Subcutaneous adipose tissue (tissue), 4 donors: ENCODE data around the gene CCDC181. TPM values are rescaled to one million over a fixed set of nuclear protein-coding genes. Genes with fewer than 3 reads are reported as not detected.

Source experiments
- total RNA-seq, 4 donors: library from RNA; depleted of rRNA; stranded (reverse); fragments of >200 nt; gene quantifications; one replicate each; pipeline ENCODE4 v1.1.0, GENCODE V29; 2016
- TF ChIP-seq, protein P1 (sequence below): fragments of 450-650 bp; IDR thresholded peaks from one replicate; pipeline ENCODE4 v1.5.1; 2016; ENCODE audit warnings: low read depth, mild to moderate bottlenecking, control low read depth, antibody characterized with exemption, moderate library complexity

The CCDC181 gene
- total RNA-seq, 4 donors from 2014 or later: not detected

DNA sequence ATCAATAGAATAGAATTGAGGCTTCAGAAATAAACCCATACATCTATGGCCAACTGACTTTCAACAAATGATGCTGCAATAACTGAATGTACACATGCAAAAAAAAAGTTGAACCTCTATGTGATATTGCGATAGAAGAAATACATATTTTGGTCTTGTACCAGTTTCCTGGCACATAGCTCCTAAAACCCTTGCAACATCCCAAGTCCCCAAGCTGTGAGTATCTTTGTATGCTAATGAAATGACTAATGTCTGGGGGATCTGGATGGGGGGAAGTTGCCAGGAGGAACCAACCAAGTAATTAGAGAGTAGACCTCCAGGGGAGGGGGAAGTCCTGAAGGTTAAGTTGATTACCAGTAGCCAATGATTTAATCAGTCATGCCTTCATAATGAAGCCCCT lies 34.9 kb downstream of the CCDC181 start:
- TF ChIP-seq, protein P1, sequence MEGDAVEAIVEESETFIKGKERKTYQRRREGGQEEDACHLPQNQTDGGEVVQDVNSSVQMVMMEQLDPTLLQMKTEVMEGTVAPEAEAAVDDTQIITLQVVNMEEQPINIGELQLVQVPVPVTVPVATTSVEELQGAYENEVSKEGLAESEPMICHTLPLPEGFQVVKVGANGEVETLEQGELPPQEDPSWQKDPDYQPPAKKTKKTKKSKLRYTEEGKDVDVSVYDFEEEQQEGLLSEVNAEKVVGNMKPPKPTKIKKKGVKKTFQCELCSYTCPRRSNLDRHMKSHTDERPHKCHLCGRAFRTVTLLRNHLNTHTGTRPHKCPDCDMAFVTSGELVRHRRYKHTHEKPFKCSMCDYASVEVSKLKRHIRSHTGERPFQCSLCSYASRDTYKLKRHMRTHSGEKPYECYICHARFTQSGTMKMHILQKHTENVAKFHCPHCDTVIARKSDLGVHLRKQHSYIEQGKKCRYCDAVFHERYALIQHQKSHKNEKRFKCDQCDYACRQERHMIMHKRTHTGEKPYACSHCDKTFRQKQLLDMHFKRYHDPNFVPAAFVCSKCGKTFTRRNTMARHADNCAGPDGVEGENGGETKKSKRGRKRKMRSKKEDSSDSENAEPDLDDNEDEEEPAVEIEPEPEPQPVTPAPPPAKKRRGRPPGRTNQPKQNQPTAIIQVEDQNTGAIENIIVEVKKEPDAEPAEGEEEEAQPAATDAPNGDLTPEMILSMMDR: no peak

DNA sequence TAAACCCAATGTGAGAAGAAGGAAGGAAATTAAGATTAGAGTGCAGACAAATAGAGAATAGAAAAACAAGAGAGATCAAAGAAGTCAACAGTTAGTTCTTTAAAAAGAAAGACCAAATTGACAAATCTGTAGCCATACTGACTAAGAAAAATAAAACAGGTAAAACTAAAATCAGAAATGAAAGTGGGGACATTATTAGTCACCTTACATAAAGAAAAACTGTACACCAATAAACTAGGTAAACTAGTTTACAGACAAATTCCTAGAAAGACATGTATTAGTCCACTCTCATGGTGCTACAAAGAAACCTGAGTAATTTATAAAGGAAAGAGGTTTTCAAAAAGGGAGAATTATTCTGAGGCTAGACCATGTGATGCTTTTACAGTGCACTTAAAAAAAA lies 37.0 kb downstream of the CCDC181 start:
- TF ChIP-seq, protein P1: no peak

DNA sequence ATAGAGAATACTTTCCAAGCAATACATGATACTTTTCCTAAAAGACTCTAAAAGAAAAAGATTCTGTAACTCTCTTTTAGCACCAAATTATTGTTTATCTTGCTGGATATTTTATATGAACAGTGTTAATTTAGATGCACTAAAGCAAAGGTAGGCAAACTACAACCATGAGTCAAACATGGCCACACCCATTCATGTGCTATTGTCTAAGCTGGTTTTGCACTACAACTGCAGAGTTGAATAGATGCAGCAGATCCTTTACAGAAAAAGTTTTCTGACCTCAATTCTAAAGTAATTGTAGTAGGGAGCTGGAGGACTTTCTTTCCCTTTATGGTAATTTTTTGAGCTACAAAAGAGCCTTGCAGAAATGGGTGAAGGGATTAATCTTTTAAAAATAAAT lies 39.9 kb downstream of the CCDC181 start:
- TF ChIP-seq, protein P1: no peak

DNA sequence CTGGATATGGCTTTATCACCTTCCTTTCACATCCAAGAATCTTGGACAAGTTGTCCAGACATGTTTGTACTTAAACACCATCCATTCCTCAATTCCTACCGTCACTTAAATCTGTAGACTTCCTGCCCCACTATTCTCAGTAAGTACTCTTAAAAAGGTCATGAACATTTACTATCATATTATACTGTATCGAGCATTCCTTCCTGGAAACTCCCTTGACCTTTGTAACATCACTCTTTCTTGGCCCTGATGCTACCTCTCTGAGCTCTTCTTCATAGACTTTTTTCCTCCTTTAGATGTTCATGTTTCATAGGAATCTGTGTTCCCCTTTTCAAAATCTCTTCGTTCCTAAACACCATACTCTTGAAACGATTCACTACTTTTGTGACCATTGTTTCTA lies 43.8 kb downstream of the CCDC181 start:
- TF ChIP-seq, protein P1: no peak

DNA sequence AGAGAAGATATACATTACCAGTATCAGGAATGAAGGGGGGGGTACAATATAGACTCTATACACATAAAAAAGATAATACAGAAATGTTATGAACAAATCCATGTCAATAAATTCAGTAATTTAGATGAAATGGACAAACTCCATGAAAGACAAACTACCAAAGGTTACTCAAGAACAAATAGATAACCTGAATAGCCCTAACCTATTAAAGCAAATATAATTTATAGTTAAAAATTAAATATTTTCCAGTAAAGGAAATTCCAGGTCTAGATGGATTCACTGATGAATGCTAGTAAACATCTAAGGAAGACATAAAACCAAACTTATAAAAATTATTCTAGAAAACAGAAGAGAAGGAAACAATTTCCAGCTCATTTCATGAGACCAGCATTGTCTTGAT lies 46.1 kb downstream of the CCDC181 start:
- TF ChIP-seq, protein P1: no peak

DNA sequence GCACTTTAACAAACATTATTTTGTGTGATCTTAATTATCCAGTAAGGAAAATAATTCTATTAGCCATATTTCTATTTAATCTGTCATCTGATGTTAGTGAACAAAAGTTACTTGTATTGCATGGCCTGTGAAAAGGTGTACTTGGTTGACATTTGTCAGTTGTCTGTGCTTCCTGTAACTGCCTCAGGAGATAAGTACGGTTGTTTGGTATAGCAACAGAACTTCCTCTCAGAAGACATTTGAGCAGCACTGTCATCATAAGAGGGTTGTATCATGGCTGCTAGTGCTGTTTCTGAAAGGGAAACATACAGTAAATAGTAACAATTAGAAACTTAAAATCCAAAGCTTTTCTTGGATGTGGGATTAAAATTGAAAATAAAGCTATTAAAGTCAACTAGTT lies 55.9 kb downstream of the CCDC181 start:
- TF ChIP-seq, protein P1: no peak

DNA sequence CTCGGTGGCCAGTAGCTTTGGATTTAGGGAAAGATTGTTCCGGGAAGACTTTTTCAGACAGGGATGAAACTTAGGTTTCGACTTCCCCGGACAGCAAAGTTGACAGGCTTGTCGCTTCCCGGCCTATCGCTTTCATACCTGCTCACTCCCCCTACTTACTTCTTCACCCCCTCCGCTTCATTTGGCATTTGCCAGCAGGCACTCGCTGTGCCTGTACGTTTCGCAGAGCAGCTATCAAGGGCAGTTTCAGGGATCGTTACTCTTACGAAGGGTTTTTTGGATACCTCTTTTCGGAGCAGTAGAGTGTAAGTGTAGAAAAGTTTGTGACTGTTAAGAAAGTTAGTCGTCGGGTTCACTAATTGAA lies 58.9 kb downstream of the CCDC181 start:
- TF ChIP-seq, protein P1: no peak
